H1 (cell line): ENCODE data around the gene AMBP. TPM values are rescaled to one million over a fixed set of nuclear protein-coding genes. Genes with fewer than 3 reads are reported as not detected.

Experiments used
- CTCF ChIA-PET: fragments of 300-600 bp; sonication (Branson Sonifier 250); formaldehyde crosslinking; loops from one replicate; lab custom pipeline; 2021; ENCODE audit not compliant: partially characterized antibody; lab: Charles Lee
- POLR2A ChIA-PET: fragments of 300-600 bp; sonication (Branson Sonifier 250); formaldehyde crosslinking; loops from one replicate; lab custom pipeline; 2021; ENCODE audit warnings: inconsistent platforms; ENCODE audit not compliant: partially characterized antibody; lab: Charles Lee
- DNase-seq, 2 experiments: peaks; one replicate each; pipeline versions ENCODE4 v3.0.0 to v3.0.0-alpha.2; 2010 to 2022; ENCODE audit warnings: low spot score in 2 of 2, low read depth in 1 of 2, mixed read lengths in 1 of 2
- FAIRE-seq: peaks from 2 replicates; lab custom pipeline; 2011; peaks lifted over from hg19 to GRCh38; lab: Jason Lieb, UNC
- H2AFZ ChIP-seq: 2 replicates; pipeline ENCODE4 v1.8.1; 2012; ENCODE audit warnings: low read length, inconsistent platforms
- H2AK5ac ChIP-seq: 2 replicates; pipeline ENCODE4 v1.6.1; 2013; ENCODE audit warnings: low read depth, low read length
- H2BK120ac ChIP-seq: replicated peaks from 2 replicates; pipeline ENCODE3; 2013; ENCODE audit warnings: low read depth, low read length, inconsistent platforms
- H2BK12ac ChIP-seq: 2 replicates; pipeline ENCODE4 v1.6.1; 2013; ENCODE audit warnings: low read depth, low read length
- H2BK15ac ChIP-seq: 2 replicates; pipeline ENCODE4 v1.6.1; 2013; ENCODE audit warnings: low read length
- H2BK20ac ChIP-seq: 2 replicates; pipeline ENCODE4 v1.6.1; 2013; ENCODE audit warnings: low read length
- H2BK5ac ChIP-seq: 2 replicates; pipeline ENCODE4 v1.6.1; 2013; ENCODE audit warnings: low read depth, low read length
- H3K14ac ChIP-seq: 2 replicates; pipeline ENCODE4 v1.6.1; 2013; ENCODE audit warnings: inconsistent platforms; ENCODE audit not compliant: insufficient read length
- H3K18ac ChIP-seq: 2 replicates; pipeline ENCODE4 v1.6.1; 2013; ENCODE audit warnings: low read length; ENCODE audit errors: extremely low read depth
- H3K23ac ChIP-seq: 2 replicates; pipeline ENCODE4 v1.6.1; 2013; ENCODE audit warnings: inconsistent platforms; ENCODE audit not compliant: insufficient read length
- H3K23me2 ChIP-seq: 2 replicates; pipeline ENCODE4 v1.6.1; 2013; ENCODE audit warnings: low read depth, low read length
- H3K27ac ChIP-seq: 2 replicates; pipeline ENCODE4 v1.6.1; 2011; ENCODE audit warnings: low read depth, low read length, inconsistent platforms
- H3K27me3 ChIP-seq, 4 experiments: replicated peaks in 1 of 4; 1 replicate in 1 of 4; 2 replicates in 3 of 4; pipeline versions ENCODE4 v1.6.1 to v1.8.1; 2011 to 2013; ENCODE audit warnings: low read length in 3 of 4, mild to moderate bottlenecking in 3 of 4, inconsistent platforms in 2 of 4, mixed read lengths in 2 of 4, moderate library complexity in 1 of 4; ENCODE audit not compliant: control insufficient read depth in 3 of 4, insufficient read depth in 3 of 4; ENCODE audit errors: extremely low read depth in 1 of 4
- H3K36me3 ChIP-seq, 4 experiments: 2 replicates each; pipeline versions ENCODE4 v1.6.1 to v1.8.1; 2011 to 2013; ENCODE audit warnings: mild to moderate bottlenecking in 4 of 4, low read length in 3 of 4, moderate library complexity in 2 of 4, control low read depth in 1 of 4, inconsistent platforms in 1 of 4; ENCODE audit not compliant: insufficient read depth in 4 of 4, control insufficient read depth in 2 of 4
- H3K4ac ChIP-seq: replicated peaks from 2 replicates; pipeline ENCODE3; 2013; ENCODE audit warnings: low read length, low read depth, mixed read lengths, inconsistent platforms; ENCODE audit not compliant: insufficient read length
- H3K4me1 ChIP-seq, 4 experiments: replicated peaks in 1 of 4; 1 replicate in 1 of 4; 2 replicates in 3 of 4; pipeline versions ENCODE4 v1.6.1 to v1.8.1; 2011 to 2013; ENCODE audit warnings: low read length in 3 of 4, inconsistent platforms in 2 of 4, mixed read lengths in 1 of 4; ENCODE audit not compliant: insufficient read depth in 4 of 4, control insufficient read depth in 3 of 4
- H3K4me2 ChIP-seq, 2 experiments: 2 replicates each; pipeline versions ENCODE4 v1.6.1 to v1.8.1; 2011 to 2013; ENCODE audit warnings: low read depth in 2 of 2, low read length in 2 of 2, control low read depth in 1 of 2, inconsistent platforms in 1 of 2, mild to moderate bottlenecking in 1 of 2; ENCODE audit not compliant: insufficient read depth in 1 of 2
- H3K4me3 ChIP-seq, 4 experiments: fragments of 200-600, 300-600 bp in 1 of 4; sonication (generic), shearing (Covaris generic), sonication (Bioruptor Twin) in 1 of 4; 2 replicates each; pipeline versions ENCODE4 v1.5.1 to v1.8.1; 2011 to 2016; ENCODE audit warnings: low read length in 4 of 4, low read depth in 3 of 4, control low read depth in 2 of 4, inconsistent platforms in 2 of 4, mild to moderate bottlenecking in 2 of 4, mixed read lengths in 1 of 4, moderate library complexity in 1 of 4; ENCODE audit not compliant: insufficient read depth in 2 of 4; ENCODE audit errors: extremely low read depth in 1 of 4
- H3K56ac ChIP-seq: replicated peaks from 2 replicates; pipeline ENCODE3; 2013; ENCODE audit warnings: low read depth, mild to moderate bottlenecking, mixed read lengths, low read length, inconsistent platforms; ENCODE audit not compliant: insufficient read length
- H3K79me1 ChIP-seq: 2 replicates; pipeline ENCODE4 v1.6.1; 2013; ENCODE audit warnings: low read depth, low read length, control low read depth
- H3K79me2 ChIP-seq, 2 experiments: 2 replicates each; pipeline versions ENCODE4 v1.6.1 to v1.8.1; 2012 to 2013; ENCODE audit warnings: low read length in 2 of 2, mild to moderate bottlenecking in 2 of 2, inconsistent platforms in 1 of 2; ENCODE audit not compliant: insufficient read depth in 2 of 2, control insufficient read depth in 1 of 2
- H3K9ac ChIP-seq, 4 experiments: replicated peaks in 1 of 4; 1 replicate in 1 of 4; 2 replicates in 3 of 4; pipeline versions ENCODE4 v1.6.1 to v1.8.1; 2011 to 2013; ENCODE audit warnings: low read depth in 3 of 4, low read length in 3 of 4, control low read depth in 2 of 4, mild to moderate bottlenecking in 2 of 4, moderate library complexity in 2 of 4, inconsistent platforms in 1 of 4; ENCODE audit errors: extremely low read depth in 1 of 4
- H3K9me3 ChIP-seq, 2 experiments: 2 replicates each; pipeline versions ENCODE4 v1.6.1 to v1.8.1; 2012 to 2013; ENCODE audit warnings: mild to moderate bottlenecking in 2 of 2, moderate library complexity in 2 of 2, control low read depth in 1 of 2, inconsistent platforms in 1 of 2, low read depth in 1 of 2, low read length in 1 of 2, mixed read lengths in 1 of 2; ENCODE audit not compliant: insufficient read depth in 2 of 2
- H4K20me1 ChIP-seq, 2 experiments: replicated peaks in 1 of 2; 2 replicates each; pipeline versions ENCODE3 to v1.8.1; 2011 to 2013; ENCODE audit warnings: inconsistent platforms in 2 of 2, low read length in 2 of 2, mild to moderate bottlenecking in 1 of 2; ENCODE audit not compliant: insufficient read depth in 2 of 2, control insufficient read depth in 1 of 2
- H4K5ac ChIP-seq: 2 replicates; pipeline ENCODE4 v1.6.1; 2013; ENCODE audit warnings: low read length, low read depth, mixed read lengths, inconsistent platforms; ENCODE audit not compliant: insufficient read length
- H4K8ac ChIP-seq: 2 replicates; pipeline ENCODE4 v1.8.0; 2013; ENCODE audit warnings: mild to moderate bottlenecking, moderate library complexity, low read length, inconsistent platforms; ENCODE audit not compliant: insufficient read depth; ENCODE audit errors: extremely low read depth
- H4K91ac ChIP-seq: replicated peaks from 2 replicates; pipeline ENCODE3; 2013; ENCODE audit warnings: low read length, mixed read lengths, inconsistent platforms; ENCODE audit not compliant: insufficient read length
- ASH2L ChIP-seq: fragments of 200-600, 300-600 bp; sonication (generic); IDR thresholded peaks from one replicate; pipeline ENCODE4 v1.7.1; 2017; ENCODE audit warnings: low read length
- EZH2 ChIP-seq: fragments of 200-600 bp; sonication (generic); IDR thresholded peaks from 2 replicates; pipeline ENCODE4 v1.7.1; 2012; ENCODE audit warnings: low read depth, mild to moderate bottlenecking, moderate library complexity, low read length, inconsistent platforms; ENCODE audit not compliant: severe bottlenecking
- RBBP5 ChIP-seq: IDR thresholded peaks from 2 replicates; pipeline ENCODE4 v1.7.1; 2012; ENCODE audit warnings: low read depth, mild to moderate bottlenecking, inconsistent platforms, low read length, moderate library complexity, borderline replicate concordance
- TEAD4 ChIP-seq: IDR thresholded peaks from 2 replicates; pipeline ENCODE4 v1.6.1; 2012; ENCODE audit warnings: low read depth, low read length, inconsistent platforms, mixed read lengths
- WGBS, 2 experiments: shearing (Covaris generic) in 1 of 2; methylation state at CpG; one replicate each; pipeline versions ENCODE4 v1.1.6 to v1.1.7; 2013 to 2015; ENCODE audit warnings: low lambda C conversion rate in 2 of 2, mixed read lengths in 2 of 2, inconsistent platforms in 1 of 2, low coverage in 1 of 2, missing lambda C conversion rate in 1 of 2; ENCODE audit not compliant: insufficient replicate concordance in 2 of 2, insufficient coverage in 1 of 2, insufficient read length in 1 of 2; ENCODE audit errors: extremely low coverage in 1 of 2, missing lambda C conversion rate in 1 of 2; 5-methylcytosine and 5-hydroxymethylcytosine counted together
- polyA plus RNA-seq, 7 experiments: library from polyadenylated mRNA; depleted of rRNA in 3 of 7; stranded (reverse) in 5 of 7; unstranded in 2 of 7; fragments of >200 nt in 5 of 7; fragments of 200-250 nt in 2 of 7; gene quantifications; 1 replicate in 5 of 7; 2 replicates in 1 of 7; 4 replicates in 1 of 7; pipeline versions ENCODE4 v1.2.1 to v1.2.3, GENCODE V29; 2011 to 2013; ENCODE audit warnings: missing spikeins in 2 of 7, mixed read lengths in 2 of 7
- total RNA-seq: library from RNA; stranded (reverse); fragmentation: NEBNext Ultra II Directional; extraction: Animal tissue kit (Norgen Biotek cat#: 25700); gene quantifications from 2 replicates; pipeline ENCODE4 v1.2.1, GENCODE V29; 2021

AMBP gene
- total and polyA plus RNA-seq, 2 of the 8 experiments (the other 6 are each of a cell fraction or from before 2014, with no cell fraction given), result 3.0 to 4.0 TPM

GRCh38 chr9:114119242-114120191, 41.4 kb upstream of the AMBP start:
- Histone ChIP-seq H3K4me1 (peaks cover 0 to 4% (median 1%) of the 10 kb centered on the region in 4 experiments; a peak in 3 of 7 replicates), H3K23ac (no peak overlapping the region), H3K4me3 (no peak overlapping the region), H2BK12ac (no peak overlapping the region), H2BK20ac (no peak overlapping the region), H2BK5ac (no peak overlapping the region), H3K79me2 (no peaks in the 10 kb centered on the region), H3K9me3 (no peaks in the 10 kb centered on the region), H3K14ac (no peak overlapping the region), H4K8ac (no peak overlapping the region; the same call in 1 of the 2 replicates), H3K4me2 (no peak overlapping the region), H4K5ac (no peak overlapping the region), H4K91ac (no peak overlapping the region), H4K20me1 (peaks cover 0 to 2% of the 10 kb centered on the region in 2 experiments), H3K4ac (no peak overlapping the region), H2AK5ac (no peak overlapping the region), H3K27ac (no peak overlapping the region), H3K79me1 (no peaks in the 10 kb centered on the region), H3K36me3 (no peaks in the 10 kb centered on the region), H3K9ac (no peak overlapping the region), H3K56ac (no peak overlapping the region), H3K27me3 (no peaks in the 10 kb centered on the region; a peak in 1 of 7 replicates), H2BK120ac (no peak overlapping the region), H3K23me2 (peaks cover 3% of the 10 kb centered on the region; the same call in 1 of the 2 replicates), H2BK15ac (no peak overlapping the region), H3K18ac (no peak overlapping the region), H2AFZ (no peak overlapping the region)
- POLR2A ChIA-PET, result no interaction called here
- CTCF ChIA-PET, result interaction anchor here (0.7 to 11.0 kb wide), 5 partner anchors 9 to 172 kb away, joined by 3 to 123 read pairs (median 11); partner anchors contain the start of gene COL27A1
- DNase-seq (no peak), FAIRE-seq (no peak)
- 77% methylated on average over 9 of the region's 9 CpGs; no CpG with 5 or more reads in 1 of the 2 experiments for WGBS, 2 experiments
- no peak for TF ChIP-seq RBBP5
- TF ChIP-seq TEAD4, result no peak
- no peak for TF ChIP-seq EZH2
- TF ChIP-seq ASH2L, result no peak
